Measurements from ENCODE around the gene CASP3. TPM values are rescaled to one million over a fixed set of nuclear protein-coding genes. Genes with fewer than 3 reads are reported as not detected.

The CASP3 gene
- total RNA-seq, 1 experiment from 2014 or later, result 11.4 TPM

GRCh38 chr4:184694412-184694956 lies 45.2 kb upstream of the CASP3 start:
- ATAC-seq (no peak), DNase-seq (ENCODE audit: low read depth, low spot score) (no peak)
- TF ChIP-seq EZH2phosphoT487 (IDR thresholded peaks at IDR 0.05; ENCODE audit: borderline replicate concordance), result no peak
- no peak for TF ChIP-seq ZBTB33 (IDR thresholded peaks at IDR 0.05; ENCODE audit: extremely low read depth, insufficient replicate concordance, low read length)
- TF ChIP-seq SP1 (IDR thresholded peaks at IDR 0.05; ENCODE audit: low read depth), result no peak
- no peak for TF ChIP-seq TCF7L2 (IDR thresholded peaks at IDR 0.05; ENCODE audit: borderline replicate concordance, extremely low read depth, insufficient read depth, insufficient read length)
- TF ChIP-seq MAX (IDR thresholded peaks at IDR 0.05), result no peak
- no peak for TF ChIP-seq POLR2A (IDR thresholded peaks at IDR 0.05; ENCODE audit: borderline replicate concordance, extremely low read depth, insufficient read depth, insufficient read length)
- TF ChIP-seq FOSL1 (IDR thresholded peaks at IDR 0.05; ENCODE audit: low read depth), result no peak
- TF ChIP-seq CTCF (IDR thresholded peaks at IDR 0.05 in 2 of 3, conservative IDR thresholded peaks at IDR 0.05 in 1 of 3; ENCODE audit: borderline replicate concordance in 1 of 3, insufficient read depth in 1 of 3, low read depth in 2 of 3, low read length in 2 of 3), result no peak
- TF ChIP-seq CBX3 (IDR thresholded peaks at IDR 0.05; ENCODE audit: low read depth), result no peak
- no peak for TF ChIP-seq SRF (IDR thresholded peaks at IDR 0.05; ENCODE audit: low read depth)
- TF ChIP-seq SIN3A (IDR thresholded peaks at IDR 0.05; ENCODE audit: low read depth), result no peak
- H3K9me3 ChIP-seq (ENCODE audit: control insufficient read depth in 1 of 2, insufficient read depth in 1 of 2, low read depth in 1 of 2, low read length in 2 of 2), result no peaks in the 10 kb centered on the region
- H3K9ac ChIP-seq (ENCODE audit: low read length), result no peak overlapping the region
- POLR2A ChIA-PET, result no interaction called here
- no peak overlapping the region for H3K4me3 ChIP-seq (replicated peaks in 1 of 2; ENCODE audit: low read depth in 1 of 2, low read length in 2 of 2)
- no peaks in the 10 kb centered on the region for H3K27me3 ChIP-seq (ENCODE audit: insufficient read depth, low read length)
- no peaks in the 10 kb centered on the region for H3K79me2 ChIP-seq (ENCODE audit: insufficient read depth, low read length)
- H4K20me1 ChIP-seq (ENCODE audit: insufficient read depth), result no peaks in the 10 kb centered on the region
- CTCF ChIA-PET, result no interaction called here
- no peak overlapping the region for H2AFZ ChIP-seq (ENCODE audit: low read depth, low read length, poor library complexity, severe bottlenecking)
- H3K36me3 ChIP-seq (ENCODE audit: control insufficient read depth in 1 of 2, insufficient read depth in 2 of 2, low read length in 2 of 2), result 0 out of 4 replicates have a peak, but pooled peaks cover 0 to 2% of the 10 kb centered on the region in 2 experiments
- no peak overlapping the region for H3K4me2 ChIP-seq (ENCODE audit: low read length)
- no peaks in the 10 kb centered on the region for H3K9me2 ChIP-seq (ENCODE audit: insufficient read depth)
- no peaks in the 10 kb centered on the region for H3K4me1 ChIP-seq (ENCODE audit: control insufficient read depth in 1 of 2, insufficient read depth in 2 of 2, low read length in 2 of 2)
- no peak overlapping the region for H3K27ac ChIP-seq (ENCODE audit: low read depth, low read length)
- no TSS peak for BruUV-seq (replicated peaks)
- intact Hi-C loops (cut with micrococcal nuclease), result no loop called here
- RAD21 ChIA-PET (ENCODE audit: low non-redundant PET in 1 of 2, low total read pairs in 2 of 2, uncharacterized antibody in 2 of 2, unreplicated experiment in 2 of 2), result no interaction called here

All from HCT116 (cell line).